Endothelial cell of umbilical vein (primary cell): Measurements from ENCODE around the gene F5. TPM values are rescaled to one million over a fixed set of nuclear protein-coding genes. Genes with fewer than 3 reads are reported as not detected.

Experiments used
- BruUV-seq: library from RNA; stranded (reverse); fragments of 400-500 nt; replicated peaks from 2 replicates; lab custom pipeline; 2021; lab: Mats Ljungman, UMichigan
- CTCF ChIA-PET: fragments of 300-600, 350-600 bp; sonication (Branson Sonifier 250); formaldehyde crosslinking; loops from one replicate; lab custom pipeline; 2021; ENCODE audit warnings: antibody characterized with exemption, inconsistent platforms; lab: Charles Lee
- POLR2A ChIA-PET: fragments of 300-600, 350-600 bp; sonication (Branson Sonifier 250); formaldehyde crosslinking; loops from one replicate; lab custom pipeline; 2021; ENCODE audit warnings: antibody characterized with exemption, inconsistent platforms; lab: Charles Lee
- DNase-seq: peaks from one replicate; pipeline ENCODE4 v3.0.0-alpha.2; 2011; ENCODE audit warnings: low read depth, low spot score
- FAIRE-seq: peaks from 2 replicates; lab custom pipeline; 2011; peaks lifted over from hg19 to GRCh38; lab: Jason Lieb, UNC
- H2AFZ ChIP-seq: 2 replicates; pipeline ENCODE4 v1.6.0; 2012; ENCODE audit warnings: low read depth, low read length, control low read depth, inconsistent platforms
- H3K27ac ChIP-seq: 2 replicates; pipeline ENCODE4 v1.5.1; 2011; ENCODE audit warnings: low read depth, mild to moderate bottlenecking, control low read depth, low read length, moderate library complexity; ENCODE audit not compliant: insufficient read depth
- H3K27me3 ChIP-seq, 2 experiments: 2 replicates each; pipeline versions ENCODE4 v1.6.0 to v1.6.1; 2011; ENCODE audit warnings: low read length in 2 of 2, mixed read lengths in 1 of 2; ENCODE audit not compliant: control insufficient read depth in 2 of 2, insufficient read depth in 2 of 2
- H3K36me3 ChIP-seq, 2 experiments: 2 replicates in 1 of 2; 3 replicates in 1 of 2; pipeline ENCODE4 v1.5.1; 2011; ENCODE audit warnings: low read length in 2 of 2, mild to moderate bottlenecking in 1 of 2, moderate library complexity in 1 of 2; ENCODE audit not compliant: control insufficient read depth in 2 of 2, insufficient read depth in 2 of 2; ENCODE audit errors: extremely low read depth in 1 of 2
- H3K4me1 ChIP-seq: 3 replicates; pipeline ENCODE4 v1.5.1; 2011; ENCODE audit warnings: mild to moderate bottlenecking, low read length; ENCODE audit not compliant: control insufficient read depth, insufficient read depth; ENCODE audit errors: extremely low read depth
- H3K4me2 ChIP-seq: 2 replicates; pipeline ENCODE4 v1.6.1; 2011; ENCODE audit warnings: low read length, control low read depth, mixed read lengths; ENCODE audit not compliant: insufficient read depth
- H3K4me3 ChIP-seq, 3 experiments: fragments of 200-600 bp in 1 of 3; sonication (generic), shearing (Covaris generic) in 1 of 3; replicated peaks in 1 of 3; 2 replicates each; pipeline ENCODE4 v1.5.1; 2011 to 2016; ENCODE audit warnings: control low read depth in 3 of 3, low read length in 3 of 3, mild to moderate bottlenecking in 2 of 3, inconsistent platforms in 1 of 3, low read depth in 1 of 3, moderate library complexity in 1 of 3; ENCODE audit not compliant: insufficient read depth in 1 of 3
- H3K79me2 ChIP-seq: 2 replicates; pipeline ENCODE4 v1.6.0; 2012; ENCODE audit warnings: low read length, inconsistent platforms; ENCODE audit not compliant: control insufficient read depth, insufficient read depth
- H3K9ac ChIP-seq: replicated peaks from 2 replicates; pipeline ENCODE3; 2011; ENCODE audit warnings: low read length, control low read depth; ENCODE audit not compliant: insufficient read depth; ENCODE audit errors: extremely low read depth
- H3K9me1 ChIP-seq: replicated peaks from 3 replicates; pipeline ENCODE4 v1.6.0; 2011; ENCODE audit warnings: mild to moderate bottlenecking, low read length; ENCODE audit not compliant: control insufficient read depth, insufficient read depth; ENCODE audit errors: extremely low read depth
- H3K9me3 ChIP-seq: replicated peaks from 2 replicates; pipeline ENCODE4 v1.5.1; 2012; ENCODE audit warnings: low read length, inconsistent platforms; ENCODE audit not compliant: control insufficient read depth, insufficient read depth
- H4K20me1 ChIP-seq: replicated peaks from 2 replicates; pipeline ENCODE3; 2011; ENCODE audit warnings: mild to moderate bottlenecking, low read length; ENCODE audit not compliant: control insufficient read depth, insufficient read depth; ENCODE audit errors: extremely low read depth
- CTCF ChIP-seq, 2 donors: IDR thresholded peaks; 1 replicate in 1 of 2; 2 replicates in 1 of 2; pipeline ENCODE4 v1.5.1; 2011; ENCODE audit warnings: low read length in 2 of 2, mild to moderate bottlenecking in 2 of 2, moderate library complexity in 2 of 2, control low read depth in 1 of 2, inconsistent platforms in 1 of 2, low read depth in 1 of 2; ENCODE audit not compliant: insufficient read depth in 1 of 2; ENCODE audit errors: extremely low read depth in 1 of 2
- EZH2 ChIP-seq: IDR thresholded peaks from 2 replicates; pipeline ENCODE4 v1.6.1; 2012; ENCODE audit warnings: borderline replicate concordance, low read depth, mild to moderate bottlenecking, moderate library complexity, low read length, inconsistent platforms; ENCODE audit not compliant: severe bottlenecking
- FOS ChIP-seq: IDR thresholded peaks from 2 replicates; pipeline ENCODE4 v1.6.1; 2011; ENCODE audit warnings: mild to moderate bottlenecking, low read length, moderate library complexity, borderline replicate concordance; ENCODE audit not compliant: insufficient read depth
- GATA2 ChIP-seq: IDR thresholded peaks from 2 replicates; pipeline ENCODE4 v1.7.0; 2011; ENCODE audit warnings: low read depth, mild to moderate bottlenecking, moderate library complexity, mixed read lengths, low read length; ENCODE audit not compliant: insufficient read length, insufficient read depth
- JUN ChIP-seq: IDR thresholded peaks from 2 replicates; pipeline ENCODE4 v1.6.1; 2011; ENCODE audit warnings: borderline replicate concordance, low read depth; ENCODE audit not compliant: insufficient read length, insufficient read depth
- MAX ChIP-seq: IDR thresholded peaks from 2 replicates; pipeline ENCODE4 v1.6.1; 2011; ENCODE audit not compliant: insufficient read depth, insufficient read length
- MYC ChIP-seq: IDR thresholded peaks from one replicate; pipeline ENCODE4 v1.6.1; 2011; ENCODE audit warnings: mild to moderate bottlenecking, low read depth, low read length
- POLR2A ChIP-seq: IDR thresholded peaks from 2 replicates; pipeline ENCODE4 v1.6.1; 2012; ENCODE audit warnings: low read depth, mild to moderate bottlenecking, control low read depth, low read length
- POLR2AphosphoS5 ChIP-seq: IDR thresholded peaks from 2 replicates; pipeline ENCODE4 v1.6.1; 2012; ENCODE audit warnings: low read depth, mild to moderate bottlenecking, control low read depth, low read length, moderate library complexity; ENCODE audit not compliant: insufficient read depth
- dilution Hi-C: fragments of 300-500 bp; cut with MboI; formaldehyde crosslinking; loops from one replicate; pipeline ENCODE4 v1.15.0; 2019; ENCODE audit warnings: low sequenced_read_pairs; ENCODE audit not compliant: extremely low pct_ligation_motif_present
- intact Hi-C: fragments of 100-400 bp; cut with micrococcal nuclease; formaldehyde crosslinking; loops from one replicate; pipeline ENCODE4 v1.10.0; 2022
- polyA plus RNA-seq, 4 experiments: library from polyadenylated mRNA; depleted of rRNA in 3 of 4; stranded (reverse) in 3 of 4; unstranded in 1 of 4; fragments of >200 nt; gene quantifications; 2 replicates each; pipeline versions ENCODE4 v1.2.1 to v1.2.3, GENCODE V29; 2011 to 2012; ENCODE audit warnings: missing spikeins in 1 of 4
- total RNA-seq: library from RNA; stranded (reverse); gene quantifications from 2 replicates; pipeline ENCODE4 v1.2.3, GENCODE V29; 2021

F5 gene
- total and polyA plus RNA-seq, 2 donors (not counting 3 experiments of a cell fraction or from before 2014, with no cell fraction given): not detected

- Histone ChIP-seq H3K27ac (no peak overlapping the region), H2AFZ (no peak overlapping the region), H3K79me2 (no peaks in the 10 kb centered on the region), H4K20me1 (no peaks in the 10 kb centered on the region), H3K4me1 (peaks cover 8% of the 10 kb centered on the region), H3K9me3 (no peaks in the 10 kb centered on the region), H3K36me3 (no peaks in the 10 kb centered on the region), H3K9ac (no peak overlapping the region), H3K9me1 (no peaks in the 10 kb centered on the region), H3K4me2 (no peak overlapping the region), H3K4me3 (no peak overlapping the region), H3K27me3 (no peaks in the 10 kb centered on the region)
- ChIA-PET POLR2A (no interaction called here), CTCF (no interaction called here)
- FAIRE-seq (no peak), DNase-seq (no peak)
- dilution Hi-C loops (no loop called here), intact Hi-C loops (no loop called here)
- TF ChIP-seq FOS: peak; percentile 32
- no peak for TF ChIP-seq MAX
- BruUV-seq: no TSS peak
These were observed 22.6 kb downstream of the F5 start for GRCh38 chr1:169563650-169564049.

GRCh38 chr1:169563019-169563615, 23.2 kb downstream of the F5 start:
- Histone ChIP-seq H3K9ac (no peak overlapping the region), H3K79me2 (no peaks in the 10 kb centered on the region), H3K4me1 (peaks cover 8% of the 10 kb centered on the region), H3K9me3 (no peaks in the 10 kb centered on the region), H3K4me2 (no peak overlapping the region), H3K36me3 (no peaks in the 10 kb centered on the region), H3K9me1 (no peaks in the 10 kb centered on the region), H2AFZ (no peak overlapping the region), H3K4me3 (no peak overlapping the region), H3K27ac (no peak overlapping the region), H4K20me1 (no peaks in the 10 kb centered on the region), H3K27me3 (no peaks in the 10 kb centered on the region)
- dilution Hi-C loops: no loop called here
- no peak for TF ChIP-seq MAX
- TF ChIP-seq GATA2: no peak
- TF ChIP-seq POLR2AphosphoS5: no peak
- TF ChIP-seq EZH2: no peak
- no peak for TF ChIP-seq POLR2A
- no peak for TF ChIP-seq MYC
- no peak for TF ChIP-seq JUN
- no peak for TF ChIP-seq CTCF (IDR thresholded peaks at IDR 0.05; ENCODE audit: extremely low read depth in 1 of 2, insufficient read depth in 1 of 2, low read depth in 1 of 2, low read length in 2 of 2)
- TF ChIP-seq FOS: no peak
- no peak for DNase-seq
- intact Hi-C loops: no loop called here
- no peak for FAIRE-seq
- ChIA-PET CTCF (no interaction called here), POLR2A (no interaction called here)
- BruUV-seq: no TSS peak
